OCI-LY1 (cell line): Measurements from ENCODE around the gene HIPK3.

Source experiments
- H2AFZ ChIP-seq: fragments of 200-600 bp; sonication (generic), shearing (Covaris generic); 2 replicates; pipeline ENCODE4 v1.6.0; 2014; ENCODE audit warnings: antibody characterized with exemption, mild to moderate bottlenecking, low read length
- H3F3A ChIP-seq: fragments of 200-600 bp; sonication (generic), shearing (Covaris generic); 2 replicates; pipeline ENCODE4 v1.6.0; 2014; ENCODE audit warnings: mild to moderate bottlenecking, antibody characterized with exemption, low read length, moderate library complexity; ENCODE audit not compliant: insufficient read depth
- H3K27ac ChIP-seq: fragments of 200-600 bp; sonication (generic); 2 replicates; pipeline ENCODE4 v1.5.1; 2014; ENCODE audit warnings: low read length, mixed run types, mild to moderate bottlenecking, low read depth; ENCODE audit not compliant: poor library complexity, severe bottlenecking
- H3K27me3 ChIP-seq: fragments of 200-600 bp; sonication (generic); 2 replicates; pipeline ENCODE4 v1.6.0; 2014; ENCODE audit warnings: antibody characterized with exemption, mild to moderate bottlenecking, low read length, moderate library complexity; ENCODE audit not compliant: insufficient read depth
- H3K36me3 ChIP-seq: fragments of 200-600 bp; sonication (generic); 2 replicates; pipeline ENCODE4 v1.6.1; 2014; ENCODE audit warnings: mild to moderate bottlenecking, antibody characterized with exemption, low read length, moderate library complexity, mixed read lengths; ENCODE audit not compliant: insufficient read depth
- H3K4me1 ChIP-seq: fragments of 200-600 bp; sonication (generic); 2 replicates; pipeline ENCODE4 v1.5.1; 2014; ENCODE audit warnings: mild to moderate bottlenecking, low read length, moderate library complexity; ENCODE audit not compliant: insufficient read depth, severe bottlenecking
- H3K4me2 ChIP-seq: fragments of 200-600 bp; sonication (generic), shearing (Covaris generic); 2 replicates; pipeline ENCODE4 v1.6.1; 2014; ENCODE audit warnings: low read length
- H3K4me3 ChIP-seq: fragments of 200-600 bp; sonication (generic); 2 replicates; pipeline ENCODE4 v1.5.1; 2014; ENCODE audit warnings: low read length, low read depth, mild to moderate bottlenecking, mixed read lengths; ENCODE audit not compliant: poor library complexity, severe bottlenecking
- H3K79me2 ChIP-seq: fragments of 200-600 bp; shearing (Covaris generic); 2 replicates; pipeline ENCODE4 v1.6.1; 2016; ENCODE audit warnings: mixed run types, low read length, mixed read lengths; ENCODE audit not compliant: insufficient read depth
- H3K9ac ChIP-seq: fragments of 200-600 bp; sonication (generic), shearing (Covaris generic); 2 replicates; pipeline ENCODE4 v1.6.1; 2014; ENCODE audit warnings: mild to moderate bottlenecking, low read length, mixed read lengths
- H3K9me2 ChIP-seq: fragments of 200-600 bp; sonication (generic), shearing (Covaris generic); 2 replicates; pipeline ENCODE4 v1.6.1; 2014; ENCODE audit warnings: low read depth, mild to moderate bottlenecking, low read length, mixed read lengths
- H3K9me3 ChIP-seq: fragments of 200-600 bp; shearing (Covaris generic); 2 replicates; pipeline ENCODE4 v1.6.1; 2014; ENCODE audit warnings: low read length, mixed read lengths
- H4K20me1 ChIP-seq: fragments of 200-600 bp; sonication (generic), shearing (Covaris generic); 2 replicates; pipeline ENCODE4 v1.6.0; 2016; ENCODE audit warnings: mild to moderate bottlenecking, low read length; ENCODE audit not compliant: insufficient read depth
- EZH2 ChIP-seq: fragments of 200-600 bp; sonication (generic), shearing (Covaris generic); IDR thresholded peaks from 2 replicates; pipeline ENCODE4 v1.8.0; 2017; ENCODE audit warnings: borderline replicate concordance, mixed run types, mild to moderate bottlenecking, antibody characterized with exemption, low read length, moderate library complexity, mixed read lengths
- TF ChIP-seq, protein P1 (sequence below): fragments of 200-600 bp; sonication (generic), shearing (Covaris generic); IDR thresholded peaks from 2 replicates; pipeline ENCODE4 v1.5.1; 2017; ENCODE audit warnings: mild to moderate bottlenecking, antibody characterized with exemption, low read length, moderate library complexity, mixed read lengths

HIPK3 gene

DNA sequence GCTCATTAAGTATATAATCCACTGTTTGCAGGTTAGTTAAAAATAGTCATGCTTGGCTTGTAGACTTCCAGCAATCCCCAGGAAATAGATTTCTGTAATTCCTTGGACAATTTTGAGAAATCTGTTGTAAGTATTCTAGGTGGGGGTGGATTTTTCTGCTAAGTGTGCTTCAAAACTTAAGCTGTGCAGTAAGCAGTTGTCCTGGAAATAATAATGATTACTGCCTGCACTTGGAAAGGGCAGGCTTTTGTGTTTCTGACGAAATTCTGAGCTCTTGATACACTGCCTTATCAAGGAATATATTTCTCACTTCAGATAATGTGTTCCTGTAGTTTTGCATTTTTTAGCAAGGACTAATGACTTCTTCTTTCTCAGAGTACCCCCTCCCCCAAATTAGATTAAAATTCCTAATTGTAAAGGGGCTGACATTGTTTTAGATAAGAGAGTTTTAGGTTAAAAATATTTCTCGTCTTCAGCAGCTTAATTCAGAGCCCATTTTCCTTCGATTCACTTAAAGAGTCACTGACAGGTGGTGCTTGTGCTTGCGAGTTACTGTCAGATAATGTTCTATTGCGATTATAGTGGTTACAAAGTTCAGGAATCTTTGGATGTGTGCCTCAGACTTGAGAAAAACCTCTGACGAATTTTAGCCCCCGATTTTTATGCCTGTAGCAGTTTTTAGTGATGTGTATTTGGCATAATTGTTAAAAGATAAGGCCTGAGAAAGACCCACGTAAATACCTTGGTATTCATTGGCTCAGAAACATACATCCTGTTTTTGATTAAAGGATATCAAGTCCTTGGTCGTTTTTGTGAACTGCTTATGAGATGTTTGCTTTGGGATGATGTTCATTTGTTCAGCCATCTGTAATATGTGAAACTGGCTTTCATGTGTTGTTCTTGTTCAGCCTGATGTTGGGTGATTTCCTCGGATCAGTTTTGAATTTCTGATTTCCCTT lies 120.5 kb downstream of the HIPK3 start:
- no peak overlapping the region for H3K27ac ChIP-seq
- no peaks in the 10 kb centered on the region for H4K20me1 ChIP-seq
- no peaks in the 10 kb centered on the region; the same call in 1 of the 2 replicates for H3K27me3 ChIP-seq
- no peak overlapping the region for H3K9ac ChIP-seq
- H3K79me2 ChIP-seq: no peaks in the 10 kb centered on the region
- no peaks in the 10 kb centered on the region for H3K9me2 ChIP-seq
- no peaks in the 10 kb centered on the region for H3K36me3 ChIP-seq
- TF ChIP-seq, protein P1, sequence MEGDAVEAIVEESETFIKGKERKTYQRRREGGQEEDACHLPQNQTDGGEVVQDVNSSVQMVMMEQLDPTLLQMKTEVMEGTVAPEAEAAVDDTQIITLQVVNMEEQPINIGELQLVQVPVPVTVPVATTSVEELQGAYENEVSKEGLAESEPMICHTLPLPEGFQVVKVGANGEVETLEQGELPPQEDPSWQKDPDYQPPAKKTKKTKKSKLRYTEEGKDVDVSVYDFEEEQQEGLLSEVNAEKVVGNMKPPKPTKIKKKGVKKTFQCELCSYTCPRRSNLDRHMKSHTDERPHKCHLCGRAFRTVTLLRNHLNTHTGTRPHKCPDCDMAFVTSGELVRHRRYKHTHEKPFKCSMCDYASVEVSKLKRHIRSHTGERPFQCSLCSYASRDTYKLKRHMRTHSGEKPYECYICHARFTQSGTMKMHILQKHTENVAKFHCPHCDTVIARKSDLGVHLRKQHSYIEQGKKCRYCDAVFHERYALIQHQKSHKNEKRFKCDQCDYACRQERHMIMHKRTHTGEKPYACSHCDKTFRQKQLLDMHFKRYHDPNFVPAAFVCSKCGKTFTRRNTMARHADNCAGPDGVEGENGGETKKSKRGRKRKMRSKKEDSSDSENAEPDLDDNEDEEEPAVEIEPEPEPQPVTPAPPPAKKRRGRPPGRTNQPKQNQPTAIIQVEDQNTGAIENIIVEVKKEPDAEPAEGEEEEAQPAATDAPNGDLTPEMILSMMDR: no peak
- TF ChIP-seq EZH2: no peak
- H2AFZ ChIP-seq: no peak overlapping the region
- no peak overlapping the region for H3K4me3 ChIP-seq
- H3K4me1 ChIP-seq: no peaks in the 10 kb centered on the region
- H3F3A ChIP-seq: no peaks in the 10 kb centered on the region
- H3K4me2 ChIP-seq: no peak overlapping the region
- no peaks in the 10 kb centered on the region for H3K9me3 ChIP-seq

DNA sequence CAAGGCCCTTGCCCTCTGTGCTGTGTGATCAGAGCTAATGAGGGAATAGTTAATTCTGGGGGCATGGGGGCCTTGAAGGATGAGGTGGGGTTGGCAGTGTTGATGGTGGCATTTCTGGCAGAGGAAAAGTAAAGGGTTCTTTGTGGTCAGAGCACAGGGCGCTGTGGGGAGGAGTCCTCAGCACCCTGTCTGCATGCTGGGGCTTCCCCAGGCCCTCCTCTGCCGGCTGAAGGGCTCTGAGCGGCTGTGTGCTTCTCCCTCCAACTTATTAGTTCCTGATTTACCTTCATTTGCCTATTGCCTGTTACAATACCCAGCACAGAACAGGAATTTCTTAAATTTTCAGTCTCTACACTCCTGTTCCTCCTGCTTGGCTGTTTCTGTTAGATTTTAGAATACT lies 122.8 kb downstream of the HIPK3 start:
- H4K20me1 ChIP-seq: no peaks in the 10 kb centered on the region

DNA sequence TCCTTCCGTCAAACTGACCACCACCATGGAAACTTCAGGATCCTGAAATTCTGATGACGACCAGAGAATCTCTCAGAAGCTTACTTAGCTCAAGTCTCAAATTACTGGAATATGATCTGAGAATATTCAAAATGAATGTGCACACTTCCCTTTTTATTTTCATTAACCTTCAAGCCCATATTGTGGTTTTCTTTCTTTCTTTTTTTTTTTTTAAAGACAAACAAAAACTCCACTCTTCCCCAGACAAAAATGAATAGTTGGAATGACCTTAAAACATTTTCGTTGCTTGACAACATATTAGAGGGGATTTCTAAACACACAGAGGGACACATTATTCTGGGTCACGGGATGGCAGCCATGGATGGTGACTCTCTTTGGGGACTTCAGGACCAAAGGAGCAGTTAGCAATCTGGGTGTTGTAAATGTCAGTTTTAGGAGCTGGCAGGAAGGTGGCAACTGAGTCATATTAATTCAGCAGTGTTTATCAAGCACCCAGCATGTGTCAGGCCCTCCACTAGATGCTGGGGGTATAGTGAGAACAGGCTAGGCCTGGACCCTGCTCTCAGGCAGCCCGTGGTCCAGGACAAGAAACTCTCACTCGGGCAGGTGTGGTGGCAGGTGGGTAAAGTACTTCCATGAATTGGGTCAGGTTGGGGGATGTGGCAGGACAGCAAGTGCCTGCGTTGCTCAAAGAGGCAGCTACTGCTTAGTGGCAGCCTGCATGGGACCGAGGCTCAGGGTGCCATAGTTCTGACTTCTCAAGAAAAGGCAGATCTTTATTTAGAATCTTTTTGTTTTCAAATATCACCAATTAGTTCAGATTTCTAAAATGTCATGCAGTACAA lies 126.1 kb downstream of the HIPK3 start:
- peaks cover 20% of the 10 kb centered on the region for H3K4me1 ChIP-seq

More for the DNA sequence above, 122.8 kb downstream of the HIPK3 start:
- H3K9ac ChIP-seq: no peak overlapping the region
- no peak overlapping the region for H3K4me3 ChIP-seq
- no peak overlapping the region for H2AFZ ChIP-seq
- peaks cover 9% of the 10 kb centered on the region for H3K4me1 ChIP-seq
- no peak overlapping the region for H3K27ac ChIP-seq
- no peaks in the 10 kb centered on the region for H3F3A ChIP-seq
- no peak overlapping the region for H3K4me2 ChIP-seq
- no peaks in the 10 kb centered on the region for H3K36me3 ChIP-seq
- no peaks in the 10 kb centered on the region for H3K9me2 ChIP-seq
- no peak for TF ChIP-seq EZH2
- no peaks in the 10 kb centered on the region for H3K79me2 ChIP-seq
- H3K9me3 ChIP-seq: no peaks in the 10 kb centered on the region
- H3K27me3 ChIP-seq: no peaks in the 10 kb centered on the region

More for the DNA sequence above, 126.1 kb downstream of the HIPK3 start:
- H4K20me1 ChIP-seq: no peaks in the 10 kb centered on the region
- H3K4me3 ChIP-seq: no peak overlapping the region
- no peak overlapping the region for H2AFZ ChIP-seq
- no peaks in the 10 kb centered on the region for H3K36me3 ChIP-seq
- H3K27me3 ChIP-seq: no peaks in the 10 kb centered on the region
- H3K79me2 ChIP-seq: no peaks in the 10 kb centered on the region
- no peak overlapping the region for H3K27ac ChIP-seq
- 0 out of 2 replicates have a peak overlapping the region, but pooled peaks have one; percentile 20 for H3K4me2 ChIP-seq
- H3K9ac ChIP-seq: no peak overlapping the region
- H3F3A ChIP-seq: no peaks in the 10 kb centered on the region
- H3K9me2 ChIP-seq: no peaks in the 10 kb centered on the region
- H3K9me3 ChIP-seq: no peaks in the 10 kb centered on the region; the same call in 1 of the 2 replicates
- TF ChIP-seq, protein P1: no peak
- TF ChIP-seq EZH2: no peak
